Right atrium auricular region (tissue), 2 donors: ENCODE results near the gene DLAT. TPM values are rescaled to one million over a fixed set of nuclear protein-coding genes. Genes with fewer than 3 reads are reported as not detected.

ENCODE experiments used
- DNase-seq: peaks from one replicate; pipeline ENCODE4 v3.0.0-alpha.2; 2019; ENCODE audit warnings: low spot score
- H3K27ac ChIP-seq, 2 donors: fragments of 200-600 bp; sonication (generic); 1 replicate in 1 of 2; 2 replicates in 1 of 2; pipeline ENCODE4 v1.5.1; 2016 to 2019
- H3K27me3 ChIP-seq, 2 donors: fragments of 200-600 bp; sonication (generic); one replicate each; pipeline versions ENCODE4 v1.5.1 to v1.6.0; 2017 to 2019
- H3K36me3 ChIP-seq: fragments of 200-600 bp; sonication (generic); one replicate; pipeline ENCODE4 v1.5.1; 2016
- H3K4me1 ChIP-seq, 2 donors: fragments of 200-600 bp; sonication (generic); one replicate each; pipeline versions ENCODE4 v1.5.1 to v1.6.0; 2017 to 2019
- H3K4me3 ChIP-seq, 2 donors: fragments of 200-600 bp; sonication (generic); 1 replicate in 1 of 2; 2 replicates in 1 of 2; pipeline ENCODE4 v1.5.1; 2017 to 2019; ENCODE audit warnings: mild to moderate bottlenecking in 1 of 2, moderate library complexity in 1 of 2
- H3K9me3 ChIP-seq, 2 donors: fragments of 200-600 bp; sonication (generic); one replicate each; pipeline ENCODE4 v1.5.1; 2019
- CTCF ChIP-seq, 2 donors: fragments of 200-600 bp; sonication (generic); IDR thresholded peaks; one replicate each; pipeline ENCODE4 v1.5.1; 2019; ENCODE audit warnings: antibody characterized with exemption in 2 of 2
- total RNA-seq, 2 donors: library from RNA; depleted of rRNA; stranded (reverse); fragments of >200 nt; gene quantifications; one replicate each; pipeline ENCODE4 v1.1.0, GENCODE V29; 2016

Gene DLAT
- total RNA-seq, 2 donors from 2014 or later, result 58.5 to 98.1 TPM

DNA sequence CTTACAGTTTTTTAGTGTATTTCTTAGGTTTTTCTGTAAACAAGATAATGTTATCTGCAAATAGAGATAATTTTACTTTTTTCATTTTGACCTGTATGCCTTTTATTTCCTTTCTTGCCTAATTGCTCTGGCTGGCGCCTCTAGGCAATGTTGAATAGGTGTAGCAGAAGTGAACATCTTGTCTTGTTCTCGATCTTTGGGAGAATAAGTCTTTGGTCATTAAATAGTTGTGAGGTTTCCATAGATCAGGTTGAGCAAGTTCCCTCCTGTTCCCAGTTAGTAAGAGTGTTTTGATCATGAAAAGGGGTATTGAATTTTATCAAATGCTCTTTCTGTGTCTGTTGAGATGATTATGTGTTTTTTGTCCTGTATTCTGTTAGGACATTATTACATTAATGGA lies 24.6 kb downstream of the DLAT start:
- Histone ChIP-seq H3K27me3 (no peaks in the 10 kb centered on the region), H3K4me3 (no peak overlapping the region), H3K36me3 (peaks cover 83% of the 10 kb centered on the region), H3K4me1 (peaks cover 0 to 5% of the 10 kb centered on the region in 2 donors), H3K27ac (no peak overlapping the region), H3K9me3 (no peaks in the 10 kb centered on the region)
- no peak for DNase-seq
- no peak for TF ChIP-seq CTCF (IDR thresholded peaks at IDR 0.05)

DNA sequence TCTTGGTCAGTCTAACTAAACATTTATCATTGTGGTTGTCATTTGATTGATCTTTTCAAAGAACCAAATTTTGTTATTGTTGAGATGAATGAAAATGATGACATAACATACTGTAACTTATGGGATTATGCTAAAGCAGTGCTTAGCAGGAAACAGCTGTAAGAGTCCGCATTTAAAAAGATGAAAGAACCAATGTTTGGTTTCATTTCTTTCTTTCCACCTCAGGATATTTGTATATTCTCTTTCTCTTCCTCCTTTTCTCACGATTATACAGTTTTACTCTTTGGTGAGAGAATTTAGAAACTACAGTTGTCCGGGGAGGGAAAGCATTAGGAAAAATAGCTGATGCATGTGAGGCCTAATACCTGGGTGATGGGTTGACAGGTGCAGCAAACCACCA lies 25.5 kb downstream of the DLAT start:
- no peaks in the 10 kb centered on the region for H3K9me3 ChIP-seq
- H3K4me1 ChIP-seq, result peaks cover 0 to 5% of the 10 kb centered on the region in 2 donors
- TF ChIP-seq CTCF (IDR thresholded peaks at IDR 0.05), result no peak
- no peaks in the 10 kb centered on the region for H3K27me3 ChIP-seq
- no peak for DNase-seq
- no peak overlapping the region for H3K27ac ChIP-seq
- peaks cover 74% of the 10 kb centered on the region for H3K36me3 ChIP-seq
- H3K4me3 ChIP-seq, result no peak overlapping the region

DNA sequence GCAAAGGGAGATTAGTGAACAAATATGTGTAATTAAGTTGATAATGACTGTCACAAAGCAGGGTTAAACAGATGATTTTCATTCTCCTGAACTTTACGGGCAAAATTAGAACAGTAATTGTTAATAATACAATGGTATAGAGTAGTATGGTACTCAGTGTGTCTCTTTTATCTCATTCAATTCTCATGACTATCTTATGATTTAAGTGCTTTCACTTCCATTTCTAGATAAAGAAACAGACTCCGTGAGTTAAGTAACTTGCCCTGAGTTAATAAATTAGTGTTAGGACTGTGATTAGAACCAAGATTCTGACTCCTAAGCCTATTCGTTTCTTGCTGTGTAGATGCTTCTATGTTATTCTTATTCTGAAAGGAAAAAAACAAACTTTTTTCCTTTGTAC lies 26.6 kb downstream of the DLAT start:
- Histone ChIP-seq H3K9me3 (no peaks in the 10 kb centered on the region), H3K4me3 (no peak overlapping the region), H3K36me3 (peaks cover 70% of the 10 kb centered on the region), H3K27ac (no peak overlapping the region), H3K27me3 (no peaks in the 10 kb centered on the region), H3K4me1 (peaks cover 0 to 5% of the 10 kb centered on the region in 2 donors)
- TF ChIP-seq CTCF (IDR thresholded peaks at IDR 0.05), result no peak
- no peak for DNase-seq

- no peak for TF ChIP-seq CTCF (IDR thresholded peaks at IDR 0.05)
- Histone ChIP-seq H3K27ac (no peak overlapping the region), H3K4me3 (no peak overlapping the region), H3K36me3 (peaks cover 81% of the 10 kb centered on the region), H3K4me1 (no peaks in the 10 kb centered on the region), H3K27me3 (no peaks in the 10 kb centered on the region), H3K9me3 (no peaks in the 10 kb centered on the region)
- no peak for DNase-seq
These were observed 32.0 kb downstream of the DLAT start for GRCh38 chr11:112057170-112057569.

DNA sequence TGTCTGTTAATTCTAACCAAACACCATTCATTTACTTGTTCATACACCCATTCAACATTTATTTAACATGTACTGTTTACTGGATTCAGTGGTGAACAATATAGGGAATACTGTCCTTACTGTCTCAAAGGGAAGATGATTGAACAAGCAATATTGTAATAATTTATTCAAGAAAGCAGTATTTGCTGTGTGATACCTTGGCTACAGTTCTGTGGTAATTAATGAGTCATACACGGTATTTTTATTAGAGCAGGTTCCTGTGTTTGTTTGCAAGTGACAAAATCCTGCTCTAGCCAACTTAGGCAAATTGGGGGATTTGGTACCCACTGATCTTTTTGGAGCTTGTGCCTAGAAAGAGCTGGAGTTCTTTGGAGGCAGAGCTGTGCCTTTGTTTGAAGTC lies 32.9 kb downstream of the DLAT start:
- H3K36me3 ChIP-seq, result peaks cover 81% of the 10 kb centered on the region
- H3K27me3 ChIP-seq, result no peaks in the 10 kb centered on the region
- no peaks in the 10 kb centered on the region for H3K9me3 ChIP-seq
- DNase-seq, result no peak
- H3K4me1 ChIP-seq, result no peaks in the 10 kb centered on the region
- H3K27ac ChIP-seq, result no peak overlapping the region
- H3K4me3 ChIP-seq, result no peak overlapping the region
- no peak for TF ChIP-seq CTCF (IDR thresholded peaks at IDR 0.05)

GRCh38 chr11:112062923-112063322 lies 37.7 kb downstream of the DLAT start:
- Histone ChIP-seq H3K9me3 (no peaks in the 10 kb centered on the region), H3K4me1 (no peaks in the 10 kb centered on the region), H3K27ac (no peak overlapping the region), H3K4me3 (no peak overlapping the region), H3K36me3 (peaks cover 59% of the 10 kb centered on the region), H3K27me3 (no peaks in the 10 kb centered on the region)
- TF ChIP-seq CTCF (IDR thresholded peaks at IDR 0.05), result no peak
- DNase-seq, result no peak
